Measurements from ENCODE around the gene SLC4A5. TPM values are rescaled to one million over a fixed set of nuclear protein-coding genes. Genes with fewer than 3 reads are reported as not detected.
A peak's percentile ranks its signal among the peaks of the same experiment; 100 is the strongest.

The SLC4A5 gene
- total RNA-seq, 3 donors from 2014 or later: 2.1 to 3.1 (median 2.1) TPM

DNA sequence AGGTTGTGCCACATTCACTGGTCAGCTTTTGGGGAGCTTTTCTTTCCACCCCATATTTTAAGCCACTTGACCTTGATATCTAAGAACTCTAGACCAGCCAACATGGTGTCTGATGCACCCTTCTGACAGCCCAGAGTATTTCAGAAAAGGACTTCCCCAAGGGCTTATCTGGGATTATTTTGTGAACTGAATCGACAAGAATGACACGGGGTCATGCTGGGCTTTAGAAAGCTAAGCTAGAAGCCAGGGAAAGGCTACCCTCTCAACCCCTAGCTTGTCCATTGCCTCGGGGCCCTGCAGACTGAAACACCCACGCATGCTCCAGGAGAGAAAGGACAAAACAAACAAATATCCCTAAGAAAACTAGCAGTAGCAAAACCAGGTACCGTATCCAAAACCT is 16.0 kb downstream of the SLC4A5 start:
- ATAC-seq (no peak), DNase-seq (no peak)
- Histone ChIP-seq H3K36me3 (ENCODE audit: low read depth) (no peaks in the 10 kb centered on the region), H3K9me3 (no peaks in the 10 kb centered on the region), H3K4me1 (ENCODE audit: low read depth) (no peaks in the 10 kb centered on the region), H3K4me3 (no peak overlapping the region)
- intact Hi-C loops (cut with DNase I, micrococcal nuclease): no loop called here
- TF ChIP-seq, protein P1, sequence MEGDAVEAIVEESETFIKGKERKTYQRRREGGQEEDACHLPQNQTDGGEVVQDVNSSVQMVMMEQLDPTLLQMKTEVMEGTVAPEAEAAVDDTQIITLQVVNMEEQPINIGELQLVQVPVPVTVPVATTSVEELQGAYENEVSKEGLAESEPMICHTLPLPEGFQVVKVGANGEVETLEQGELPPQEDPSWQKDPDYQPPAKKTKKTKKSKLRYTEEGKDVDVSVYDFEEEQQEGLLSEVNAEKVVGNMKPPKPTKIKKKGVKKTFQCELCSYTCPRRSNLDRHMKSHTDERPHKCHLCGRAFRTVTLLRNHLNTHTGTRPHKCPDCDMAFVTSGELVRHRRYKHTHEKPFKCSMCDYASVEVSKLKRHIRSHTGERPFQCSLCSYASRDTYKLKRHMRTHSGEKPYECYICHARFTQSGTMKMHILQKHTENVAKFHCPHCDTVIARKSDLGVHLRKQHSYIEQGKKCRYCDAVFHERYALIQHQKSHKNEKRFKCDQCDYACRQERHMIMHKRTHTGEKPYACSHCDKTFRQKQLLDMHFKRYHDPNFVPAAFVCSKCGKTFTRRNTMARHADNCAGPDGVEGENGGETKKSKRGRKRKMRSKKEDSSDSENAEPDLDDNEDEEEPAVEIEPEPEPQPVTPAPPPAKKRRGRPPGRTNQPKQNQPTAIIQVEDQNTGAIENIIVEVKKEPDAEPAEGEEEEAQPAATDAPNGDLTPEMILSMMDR (IDR thresholded peaks at IDR 0.05): no peak

DNA sequence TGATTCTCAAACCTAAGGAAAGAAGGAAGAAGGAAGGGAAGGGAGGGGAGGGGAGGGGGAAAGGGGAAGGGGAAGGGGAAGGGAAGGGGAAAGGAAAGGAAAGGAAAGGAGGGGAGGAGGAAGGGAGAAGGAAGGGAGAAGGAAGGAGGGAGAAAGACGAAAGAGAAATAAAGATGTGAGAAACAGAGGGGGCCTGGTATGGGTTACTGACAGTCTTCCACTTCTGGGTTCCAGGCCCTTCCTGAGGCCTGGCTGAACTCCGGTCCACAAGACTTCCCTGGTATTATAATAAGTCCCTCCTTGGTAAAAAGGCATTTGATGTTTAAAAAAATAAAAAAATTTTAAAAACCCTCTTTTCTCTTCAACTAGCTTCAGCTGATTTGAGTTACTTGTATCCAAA is 17.4 kb downstream of the SLC4A5 start:
- Histone ChIP-seq H3K9me3 (no peaks in the 10 kb centered on the region), H3K4me3 (no peak overlapping the region), H3K4me1 (ENCODE audit: low read depth) (no peaks in the 10 kb centered on the region), H3K36me3 (ENCODE audit: low read depth) (no peaks in the 10 kb centered on the region)
- no peak for ATAC-seq
- intact Hi-C loops (cut with DNase I, micrococcal nuclease): no loop called here
- no peak for DNase-seq
- TF ChIP-seq, protein P1 (IDR thresholded peaks at IDR 0.05): no peak

DNA sequence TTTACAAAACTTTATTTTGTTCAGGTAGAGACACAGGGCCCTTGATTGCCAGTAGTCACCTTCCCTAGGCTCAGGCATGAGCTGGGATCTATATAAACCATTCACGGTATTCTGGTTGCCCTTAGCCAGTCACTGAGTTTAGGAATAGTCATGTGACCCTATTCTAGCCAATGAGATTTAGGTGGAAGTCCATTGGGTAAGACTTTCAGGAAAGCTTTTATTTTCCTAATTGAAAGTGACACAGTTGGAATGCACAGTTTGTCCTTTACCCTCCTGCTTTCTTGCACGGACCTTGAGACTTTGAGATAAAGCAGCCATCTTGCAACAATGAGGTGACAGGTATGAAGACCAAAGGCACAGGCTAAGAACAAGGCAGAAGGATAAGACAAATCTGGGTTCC is 21.5 kb downstream of the SLC4A5 start:
- H3K9me3 ChIP-seq: no peaks in the 10 kb centered on the region
- H3K4me1 ChIP-seq (ENCODE audit: low read depth): no peaks in the 10 kb centered on the region
- H3K36me3 ChIP-seq (ENCODE audit: low read depth): no peaks in the 10 kb centered on the region
- ATAC-seq: no peak
- no peak for DNase-seq
- intact Hi-C loops (cut with DNase I, micrococcal nuclease): no loop called here
- TF ChIP-seq, protein P1 (IDR thresholded peaks at IDR 0.05): no peak
- no peak overlapping the region for H3K4me3 ChIP-seq

DNA sequence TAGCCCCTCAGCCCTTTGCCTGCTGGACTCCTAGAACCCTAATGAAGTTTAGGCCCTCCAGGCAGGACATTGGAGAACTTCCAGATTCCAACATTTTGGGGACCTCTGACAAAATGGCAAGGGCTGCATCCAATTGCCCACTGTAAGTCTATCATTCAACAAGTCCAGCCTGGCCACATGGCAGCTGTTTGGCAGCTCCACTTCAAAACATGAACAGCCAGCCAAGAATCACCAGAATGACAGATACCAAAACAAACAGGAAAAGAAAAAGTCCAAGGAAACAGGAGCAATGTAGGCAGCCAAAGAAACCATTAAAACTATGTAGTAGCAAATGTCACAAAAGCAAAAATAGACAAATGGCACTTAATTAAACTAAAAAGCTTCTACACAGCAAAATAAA is 25.5 kb downstream of the SLC4A5 start:
- ATAC-seq: no peak
- Histone ChIP-seq H3K4me1 (ENCODE audit: low read depth) (no peaks in the 10 kb centered on the region), H3K9me3 (no peaks in the 10 kb centered on the region), H3K36me3 (ENCODE audit: low read depth) (no peaks in the 10 kb centered on the region), H3K4me3 (no peak overlapping the region)
- TF ChIP-seq, protein P1 (IDR thresholded peaks at IDR 0.05): no peak
- intact Hi-C loops (cut with DNase I, micrococcal nuclease): no loop called here
- DNase-seq: no peak

DNA sequence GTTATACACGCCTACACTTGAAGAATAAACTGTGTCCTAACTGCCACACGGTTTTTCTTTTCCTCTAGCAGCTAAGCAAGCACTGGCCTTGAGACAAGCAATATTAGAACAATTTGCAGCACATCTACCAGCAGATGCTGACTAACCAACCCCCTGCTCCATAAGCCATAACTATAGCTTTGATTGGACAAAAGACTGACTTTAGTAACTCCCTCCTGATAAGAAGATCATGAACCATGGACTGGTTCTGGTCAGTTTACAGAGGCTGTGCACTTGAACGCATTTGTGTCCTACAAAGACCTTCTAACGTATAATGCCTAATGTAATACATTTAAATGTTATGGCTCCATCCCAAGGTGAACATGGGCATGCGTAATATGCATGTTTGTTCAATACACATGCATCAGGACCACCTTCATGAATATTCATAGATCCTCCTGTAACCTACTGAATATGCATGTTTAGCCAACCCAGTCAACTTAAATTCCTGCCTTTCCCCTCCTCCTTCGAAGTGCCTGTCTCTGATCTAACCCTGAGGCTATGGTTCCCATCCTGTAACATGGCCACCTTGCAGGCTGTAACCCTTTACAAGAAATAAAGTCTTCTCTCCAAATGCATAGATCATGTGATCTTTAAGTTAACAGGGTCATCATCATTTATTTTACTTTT is 26.5 kb downstream of the SLC4A5 start:
- H3K9me3 ChIP-seq: no peaks in the 10 kb centered on the region
- DNase-seq: no peak
- TF ChIP-seq, protein P1 (IDR thresholded peaks at IDR 0.05): no peak
- peak; percentile 20 for ATAC-seq
- H3K4me3 ChIP-seq: no peak overlapping the region
- no peaks in the 10 kb centered on the region for H3K4me1 ChIP-seq (ENCODE audit: low read depth)
- intact Hi-C loops (cut with DNase I, micrococcal nuclease): no loop called here
- no peaks in the 10 kb centered on the region for H3K36me3 ChIP-seq (ENCODE audit: low read depth)

DNA sequence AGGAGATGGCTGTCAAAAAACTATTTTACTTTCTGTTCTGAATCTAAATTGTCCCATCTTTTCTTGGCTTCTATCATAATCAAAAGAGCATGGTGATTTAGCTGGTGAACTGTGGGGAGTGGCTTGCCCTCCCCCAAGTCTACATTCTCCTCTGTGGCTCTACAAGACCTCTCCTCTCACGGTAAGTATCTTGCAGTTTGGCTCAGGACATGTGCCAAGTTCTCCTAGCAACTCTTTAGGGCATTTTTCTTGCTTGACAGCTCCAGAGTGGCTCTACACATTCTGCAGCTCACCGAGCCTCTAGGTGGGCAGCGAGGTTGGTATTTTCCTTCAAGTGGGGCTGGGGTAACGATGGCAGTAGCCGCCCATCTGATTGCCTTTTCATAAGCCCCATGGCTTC is 29.1 kb downstream of the SLC4A5 start:
- intact Hi-C loops (cut with DNase I, micrococcal nuclease): no loop called here
- no peak overlapping the region for H3K4me3 ChIP-seq
- no peak for DNase-seq
- TF ChIP-seq, protein P1 (IDR thresholded peaks at IDR 0.05): no peak
- no peaks in the 10 kb centered on the region for H3K4me1 ChIP-seq (ENCODE audit: low read depth)
- H3K9me3 ChIP-seq: no peaks in the 10 kb centered on the region
- no peaks in the 10 kb centered on the region for H3K36me3 ChIP-seq (ENCODE audit: low read depth)
- no peak for ATAC-seq
